Measurements from ENCODE around the gene KCNH4.

DNA sequence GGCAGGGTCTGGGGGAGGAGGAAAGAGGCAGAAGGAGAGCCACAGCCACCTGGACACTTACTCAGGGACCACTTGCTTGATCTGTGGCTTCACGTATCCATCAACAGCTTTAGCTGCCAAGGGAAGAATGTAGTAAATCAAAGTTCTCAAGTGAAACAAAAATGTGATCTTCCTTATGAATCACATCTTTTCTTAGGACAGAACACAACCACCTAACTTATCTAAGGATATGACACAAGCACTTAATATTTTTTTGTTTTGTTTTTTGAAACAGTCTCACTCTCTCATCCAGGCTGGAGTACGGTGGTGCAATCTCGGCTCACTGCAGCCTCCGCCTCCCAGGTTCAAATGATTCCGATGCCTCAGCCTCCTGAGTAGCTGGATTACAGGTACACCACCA, 21.8 kb upstream of the KCNH4 start:
- TF ChIP-seq POLR2A (IDR thresholded peaks at IDR 0.05; ENCODE audit: low read depth, low read length), result no peak
- TF ChIP-seq TAF1 (IDR thresholded peaks at IDR 0.05; ENCODE audit: low read depth, low read length), result no peak
- TF ChIP-seq POLR2AphosphoS5 (IDR thresholded peaks at IDR 0.05; ENCODE audit: low read depth, low read length), result no peak
- TF ChIP-seq PAX5 (IDR thresholded peaks at IDR 0.05; ENCODE audit: insufficient read depth, low read length, severe bottlenecking), result no peak
- TF ChIP-seq SPI1 (IDR thresholded peaks at IDR 0.05; ENCODE audit: low read depth, low read length), result no peak
- TF ChIP-seq POU2F2 (IDR thresholded peaks at IDR 0.05; ENCODE audit: low read depth, low read length), result no peak

All from GM12891 (cell line).